GM18520 (cell line): ENCODE measurements around the gene DEF6.

Experiments used
- ATAC-seq: cut with Tn5 transposase; IDR thresholded peaks from one replicate; pipeline ENCODE4 v1.9.1; 2021; ENCODE audit not compliant: unreplicated experiment

DEF6 gene

DNA sequence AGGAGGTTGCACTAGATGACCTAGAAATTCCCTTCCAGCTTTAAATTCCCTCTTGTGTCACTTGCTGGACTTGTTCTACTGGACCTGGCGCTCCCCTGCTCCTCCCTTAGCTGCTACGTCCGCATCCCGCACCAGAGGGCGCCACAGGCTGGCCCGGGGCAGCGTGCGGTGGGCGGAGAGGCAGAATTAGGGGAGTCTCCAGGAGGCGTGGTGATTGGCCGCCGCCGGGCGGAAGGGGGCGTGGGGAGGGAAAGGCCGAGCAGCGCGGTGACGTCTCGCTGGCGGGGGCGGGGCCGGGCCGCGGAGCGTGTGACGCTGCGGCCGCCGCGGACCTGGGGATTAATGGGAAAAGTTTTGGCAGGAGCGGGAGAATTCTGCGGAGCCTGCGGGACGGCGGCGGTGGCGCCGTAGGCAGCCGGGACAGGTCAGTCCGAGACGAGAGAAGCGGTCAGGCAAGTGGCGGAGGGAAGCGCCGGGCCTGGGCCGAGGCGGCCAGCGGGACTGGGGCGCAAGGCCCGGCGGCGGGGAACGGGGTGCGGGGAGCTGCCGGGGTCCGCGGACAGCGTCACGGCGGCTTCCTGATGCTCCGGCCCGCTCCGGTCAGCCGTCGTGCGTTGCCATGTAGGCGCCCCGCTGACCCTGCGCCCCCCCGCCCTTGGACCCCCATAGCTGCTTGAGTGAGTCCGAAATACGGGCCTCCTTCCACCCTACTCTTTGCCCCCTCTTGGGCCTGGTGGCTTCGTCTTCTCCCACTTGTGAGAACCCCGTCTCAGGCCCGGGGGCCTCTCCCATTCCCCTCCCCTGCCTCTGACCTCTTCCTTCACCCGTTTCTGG, 44.9 kb downstream of the DEF6 start, which contains the start of gene PPARD:
Gene PPARD (plus strand): TSS at position 301 of the 834 bp plus-strand sequence. CDS start 68,530 bp downstream, outside the sequence.
- ATAC-seq: peak; percentile 92

DNA sequence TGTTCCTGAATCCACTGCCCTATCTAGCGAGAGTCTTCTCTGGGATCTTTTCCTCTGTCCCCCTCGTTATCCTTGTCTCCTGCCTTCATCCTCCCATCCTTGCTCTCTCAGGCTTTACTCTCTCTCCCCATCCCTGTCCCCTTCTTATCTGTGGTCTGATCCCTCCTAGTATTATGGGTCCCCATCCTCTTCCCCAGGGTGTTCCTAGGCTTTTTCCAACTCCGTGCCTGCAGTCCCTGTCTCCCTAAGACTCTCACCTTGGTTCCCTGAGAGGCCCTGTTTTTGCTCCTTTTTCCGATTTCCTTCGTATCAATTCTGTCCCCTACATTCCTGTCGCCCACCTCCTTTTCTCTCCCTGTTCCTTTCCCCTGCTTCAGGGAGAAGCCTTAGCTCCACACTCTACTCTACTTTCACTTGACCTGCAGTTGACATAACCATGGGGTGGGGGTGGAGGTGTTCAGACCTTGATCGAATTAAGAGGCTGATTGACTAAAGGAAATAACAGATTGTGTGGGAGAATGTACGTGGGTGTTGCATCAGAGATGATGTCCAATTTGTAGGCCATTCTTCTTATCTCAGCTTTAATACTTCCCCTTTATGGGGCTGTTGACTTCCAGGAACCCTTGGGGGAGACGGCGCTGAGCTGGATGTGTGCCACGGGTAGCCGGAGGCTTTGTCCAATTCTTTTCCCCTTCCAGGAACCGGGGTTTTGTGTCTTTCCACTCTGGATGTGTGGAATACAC, 45.6 kb downstream of the DEF6 start:
- ATAC-seq: no peak

DNA sequence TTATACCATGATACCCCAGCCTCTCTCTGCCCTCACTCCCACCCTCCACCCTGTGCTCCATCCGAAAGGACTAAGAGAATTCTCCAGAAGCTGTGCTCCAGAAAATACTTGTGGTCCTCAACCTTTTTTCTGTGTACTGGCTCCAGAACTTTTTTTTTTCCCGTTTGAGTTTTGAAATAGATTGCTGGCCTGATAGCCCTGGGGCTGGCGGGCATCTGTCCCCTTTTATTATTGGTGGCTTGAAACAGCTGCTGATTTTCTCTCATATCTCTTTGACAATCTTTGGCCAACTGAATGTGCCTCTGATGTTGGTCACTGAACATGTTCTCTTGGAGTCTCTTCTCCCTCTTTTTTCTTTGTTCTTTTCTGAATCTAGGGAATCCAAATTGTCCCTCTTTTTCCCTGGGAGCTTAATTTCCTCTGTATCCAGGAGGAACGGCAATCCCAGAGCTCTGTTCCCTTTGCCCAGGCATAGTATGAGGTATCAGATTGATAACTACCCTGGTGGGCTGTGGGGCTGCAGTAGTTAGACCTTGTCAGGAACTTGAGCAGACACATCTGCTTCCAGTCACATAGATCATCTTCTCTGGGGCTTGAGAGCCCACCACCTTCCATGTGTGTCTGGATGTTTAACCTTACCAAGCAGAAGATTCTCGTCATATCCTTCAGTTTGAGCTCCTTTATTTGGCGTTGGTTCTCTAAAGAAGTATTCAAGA, 46.4 kb downstream of the DEF6 start:
- ATAC-seq: no peak

DNA sequence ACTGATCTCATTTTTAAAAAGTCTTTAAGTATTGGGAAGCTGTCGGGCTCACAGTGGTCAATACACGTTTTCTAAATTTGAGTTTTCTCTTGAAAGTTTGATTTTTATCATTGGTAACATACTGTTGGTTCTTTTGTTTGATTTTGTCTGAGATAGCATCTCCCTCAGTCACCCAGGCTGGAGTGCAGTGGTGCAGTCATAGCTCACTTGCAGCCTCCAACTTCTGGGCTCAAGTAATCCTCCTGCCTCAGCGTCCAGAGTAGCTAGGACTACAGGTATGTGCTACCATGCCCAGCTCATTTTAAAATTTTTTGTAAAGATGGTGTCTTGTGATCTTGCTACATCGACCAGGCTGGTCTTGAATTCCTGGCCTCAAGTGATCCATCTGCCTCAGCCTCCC, 53.8 kb downstream of the DEF6 start:
- ATAC-seq: no peak

DNA sequence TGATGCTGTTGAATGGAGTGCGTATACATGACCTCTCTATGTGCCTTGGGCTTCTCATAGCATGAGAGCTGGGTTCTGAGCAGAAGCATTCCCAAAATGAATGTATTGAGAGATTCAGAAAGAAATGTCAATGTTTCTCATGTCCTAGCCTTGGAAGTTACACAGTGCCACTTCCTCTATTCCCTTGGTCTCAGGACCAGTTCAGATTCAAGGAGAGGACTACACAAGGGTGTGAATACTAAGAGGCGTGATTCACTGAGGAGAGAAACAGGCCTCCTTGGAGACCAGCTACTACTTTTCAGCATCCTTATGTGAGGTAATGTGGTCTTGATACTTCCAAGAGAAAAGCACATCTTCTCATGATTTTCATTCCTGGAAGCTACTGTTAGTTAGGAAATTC, 55.1 kb downstream of the DEF6 start:
- no peak for ATAC-seq

DNA sequence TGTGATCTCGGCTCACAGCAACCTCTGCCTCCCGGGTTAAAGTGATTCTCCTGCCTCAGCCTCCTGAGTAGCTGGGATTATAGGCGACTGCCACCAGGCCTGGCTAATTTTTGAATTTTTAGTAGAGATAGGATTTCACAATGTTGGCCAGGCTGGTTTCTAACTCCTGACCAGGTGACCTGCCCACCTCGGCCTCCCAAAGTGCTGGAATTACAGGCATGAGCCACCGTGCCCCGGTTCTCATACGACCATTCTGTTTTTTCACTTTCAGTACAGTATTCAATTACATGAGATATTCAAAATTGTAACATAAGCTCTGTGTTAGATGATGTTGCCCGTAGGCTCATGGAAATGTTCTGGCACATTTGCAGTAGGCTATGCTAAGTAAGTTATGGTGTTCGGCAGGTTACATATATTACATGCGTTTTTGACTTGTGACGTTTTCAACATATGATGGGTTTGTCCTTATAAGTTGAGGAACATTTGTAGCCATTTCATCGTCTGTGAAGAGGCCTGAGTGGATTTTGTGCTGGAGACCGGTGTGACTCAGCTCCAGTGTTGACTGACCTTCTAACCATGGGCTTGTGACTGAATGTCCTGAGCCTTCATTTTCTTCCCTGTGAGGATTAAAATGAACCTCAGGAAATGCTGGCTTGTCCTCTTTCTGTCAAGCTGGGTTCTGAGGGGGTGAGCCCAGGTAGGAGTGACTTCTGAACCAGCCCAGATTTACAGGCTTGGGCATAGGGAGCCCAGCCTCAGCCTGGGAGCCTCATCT, 56.9 kb downstream of the DEF6 start:
- ATAC-seq: no peak

DNA sequence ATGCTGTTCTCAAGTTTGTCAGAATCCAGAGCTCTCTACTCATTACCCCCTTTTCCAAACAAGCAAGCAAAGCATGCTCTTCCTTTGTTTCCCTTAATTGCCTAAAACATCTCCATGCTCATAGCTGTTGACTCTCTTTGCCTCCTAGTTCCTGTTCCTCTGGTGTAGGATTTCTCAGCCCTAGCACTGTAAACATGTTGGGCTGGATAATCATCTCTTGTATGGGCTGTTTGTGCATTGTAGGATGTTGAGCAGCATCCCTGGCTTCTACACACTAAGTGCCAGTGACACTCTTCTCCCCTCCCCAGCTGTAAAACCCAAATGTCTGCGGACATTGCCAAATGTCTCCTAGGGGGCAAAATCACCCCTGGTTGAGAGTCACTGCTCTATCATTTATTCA, 58.8 kb downstream of the DEF6 start:
- no peak for ATAC-seq

DNA sequence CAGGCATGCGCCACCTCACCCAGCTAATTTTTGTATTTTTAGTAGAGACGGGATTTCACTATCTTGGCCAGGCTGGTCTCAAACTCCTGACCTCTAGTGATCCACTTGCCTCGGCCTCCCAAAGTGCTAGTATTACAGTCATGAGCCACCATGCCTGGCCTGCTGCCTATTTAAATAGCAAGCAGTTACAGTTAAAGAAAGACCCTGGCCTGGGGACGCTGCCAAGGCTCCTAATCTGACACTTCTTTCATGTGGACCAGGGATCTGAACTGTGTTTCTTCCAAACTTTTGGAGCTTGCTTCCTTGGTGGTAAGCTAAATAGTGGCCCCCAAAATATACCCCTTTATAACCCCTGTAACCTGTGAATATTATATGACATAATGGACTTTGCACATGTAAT, 60.1 kb downstream of the DEF6 start:
- ATAC-seq: no peak

DNA sequence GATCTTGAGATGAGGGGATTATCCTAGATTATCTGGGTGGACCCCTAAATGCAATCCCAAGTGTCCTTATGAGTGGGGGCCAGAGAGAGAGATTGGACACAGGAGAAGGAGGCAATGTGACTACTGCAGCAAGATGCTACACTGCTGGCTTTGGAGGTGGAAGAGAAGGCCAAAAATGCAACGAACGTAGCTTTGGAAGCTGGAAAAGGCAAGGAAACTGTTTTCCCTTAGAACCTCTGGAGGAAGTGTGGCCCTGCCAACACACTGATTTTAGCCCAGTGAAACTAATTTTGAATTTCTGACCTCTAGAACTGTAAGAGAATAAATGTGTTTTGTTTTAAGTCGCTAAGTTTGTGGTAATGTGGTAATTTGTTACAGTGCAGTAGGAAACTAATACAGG, 60.5 kb downstream of the DEF6 start:
- ATAC-seq: no peak

DNA sequence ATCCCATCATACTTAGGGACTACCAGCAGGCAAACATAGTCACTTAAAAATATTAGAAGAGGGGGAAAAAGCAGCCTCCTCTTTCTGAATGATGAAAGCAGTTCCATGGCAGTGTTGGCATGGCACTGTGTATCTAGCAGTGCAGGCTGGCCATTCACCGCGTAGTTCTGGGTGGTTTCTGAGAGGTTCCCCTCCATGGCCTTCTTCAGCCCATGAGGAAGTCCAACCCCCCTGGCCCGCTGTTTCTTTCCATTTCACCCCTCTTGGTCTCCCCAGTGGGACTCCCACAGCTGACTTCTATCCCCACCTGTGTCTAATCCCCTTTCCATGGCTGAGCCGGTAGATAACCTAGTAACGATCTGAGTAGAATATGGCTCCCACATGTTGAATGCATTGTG, 61.7 kb downstream of the DEF6 start:
- ATAC-seq: no peak

DNA sequence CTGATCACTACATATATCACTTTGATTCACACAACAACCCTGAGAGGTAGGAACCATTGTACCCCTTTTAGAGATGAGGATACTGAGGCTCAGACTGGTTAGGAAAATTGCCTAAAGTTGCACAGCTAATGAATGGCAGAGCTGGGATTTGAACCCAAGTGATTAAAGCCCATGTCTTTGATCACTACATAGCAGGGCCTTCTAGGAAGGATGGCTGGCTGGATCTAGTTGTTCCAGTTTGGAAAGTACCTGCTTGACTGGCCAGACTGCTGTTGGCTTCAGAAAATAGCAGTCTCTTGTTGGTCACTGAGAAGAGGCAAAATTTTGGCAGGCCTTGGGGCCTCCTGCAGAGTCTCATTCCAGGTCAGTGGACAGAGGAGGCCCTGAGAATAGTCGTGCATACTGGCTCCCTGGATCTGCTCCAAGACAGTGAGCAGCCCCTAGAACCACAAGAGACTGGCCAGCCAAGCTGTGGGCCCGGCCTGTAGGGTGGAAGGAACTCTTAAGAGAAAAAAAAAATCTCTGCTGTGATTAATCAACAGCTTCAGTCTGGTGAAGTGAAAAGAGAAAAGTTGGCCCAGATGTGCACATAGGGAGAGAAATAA, 62.2 kb downstream of the DEF6 start:
- ATAC-seq: no peak

DNA sequence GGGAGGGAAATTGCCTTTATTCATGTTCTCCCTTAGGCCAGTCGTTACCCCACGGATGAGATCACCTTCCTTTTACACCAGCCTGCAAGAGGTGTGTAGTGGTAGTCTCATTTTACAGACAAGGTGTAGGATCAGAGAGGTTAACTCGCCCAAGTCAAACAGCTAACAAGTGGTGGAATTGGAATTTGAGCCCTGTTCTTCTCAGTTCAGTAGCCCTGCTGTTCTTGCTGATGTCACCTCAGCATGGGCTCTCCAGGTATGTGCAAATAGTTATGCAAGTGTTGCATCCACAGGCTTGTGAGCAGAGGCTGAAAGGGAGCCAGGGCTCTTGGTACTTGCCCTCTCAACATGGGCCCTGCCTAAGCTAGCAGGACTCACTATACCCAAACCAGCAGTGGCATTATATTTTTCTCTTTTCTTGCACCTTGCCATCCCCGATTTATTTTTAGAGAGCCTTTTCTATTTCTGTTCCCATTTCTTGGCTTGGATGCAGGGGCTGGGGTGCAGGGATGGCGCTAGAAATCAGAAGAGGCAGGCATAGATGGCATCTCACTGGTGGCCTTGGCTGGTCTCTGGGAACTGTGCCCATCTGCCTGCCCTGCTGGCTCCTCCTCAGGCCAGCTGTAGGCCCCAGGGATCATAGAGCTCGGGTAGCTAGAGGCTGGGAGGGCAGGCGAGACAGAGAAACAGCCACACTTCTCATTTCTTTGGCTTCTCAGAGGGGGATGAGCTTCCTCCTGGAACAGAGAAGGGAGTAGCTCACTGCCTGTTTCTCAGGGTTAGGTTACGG, 62.9 kb downstream of the DEF6 start:
- no peak for ATAC-seq

DNA sequence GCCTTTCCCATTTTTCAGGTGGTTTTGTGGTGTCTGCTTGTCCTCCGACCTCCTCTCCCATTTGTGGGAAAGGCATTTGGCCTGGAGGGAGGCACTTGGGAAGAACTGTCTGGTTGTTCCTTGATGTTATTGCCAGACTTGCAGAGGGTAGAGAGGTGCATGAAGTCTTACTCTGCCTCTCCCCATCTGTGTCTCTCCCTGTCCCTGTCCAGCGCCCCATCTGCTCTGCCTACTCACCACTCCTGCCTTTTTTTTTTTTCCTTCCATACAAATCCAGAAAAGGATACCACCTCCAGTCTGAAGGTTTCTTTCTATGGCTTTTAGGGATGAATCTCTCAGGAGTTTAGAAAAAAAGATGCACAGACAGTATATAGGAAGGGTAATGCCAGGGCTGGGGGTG, 64.6 kb downstream of the DEF6 start:
- no peak for ATAC-seq

DNA sequence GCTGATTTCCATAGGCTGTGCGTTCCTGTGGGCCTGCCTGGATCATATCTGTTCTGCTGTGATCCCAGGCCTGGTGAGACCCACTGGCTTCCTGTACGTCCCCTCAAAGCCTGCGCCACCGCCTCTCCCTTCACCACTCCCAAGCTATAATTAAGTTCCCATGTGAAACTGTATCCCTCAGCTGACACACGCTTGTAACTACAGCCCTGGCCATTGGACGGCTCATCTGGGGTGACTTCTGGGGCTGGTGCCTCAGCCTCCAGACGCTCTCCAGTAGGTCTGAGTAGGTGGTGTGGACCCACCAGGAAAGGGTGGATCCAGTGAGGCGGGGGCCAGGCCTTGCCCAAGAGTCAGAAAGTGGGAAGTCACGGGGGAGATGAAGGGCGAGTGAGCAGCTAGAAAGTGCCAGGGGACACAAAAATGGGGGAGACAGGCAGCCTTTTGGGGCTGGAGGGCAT, 65.7 kb downstream of the DEF6 start:
- no peak for ATAC-seq

DNA sequence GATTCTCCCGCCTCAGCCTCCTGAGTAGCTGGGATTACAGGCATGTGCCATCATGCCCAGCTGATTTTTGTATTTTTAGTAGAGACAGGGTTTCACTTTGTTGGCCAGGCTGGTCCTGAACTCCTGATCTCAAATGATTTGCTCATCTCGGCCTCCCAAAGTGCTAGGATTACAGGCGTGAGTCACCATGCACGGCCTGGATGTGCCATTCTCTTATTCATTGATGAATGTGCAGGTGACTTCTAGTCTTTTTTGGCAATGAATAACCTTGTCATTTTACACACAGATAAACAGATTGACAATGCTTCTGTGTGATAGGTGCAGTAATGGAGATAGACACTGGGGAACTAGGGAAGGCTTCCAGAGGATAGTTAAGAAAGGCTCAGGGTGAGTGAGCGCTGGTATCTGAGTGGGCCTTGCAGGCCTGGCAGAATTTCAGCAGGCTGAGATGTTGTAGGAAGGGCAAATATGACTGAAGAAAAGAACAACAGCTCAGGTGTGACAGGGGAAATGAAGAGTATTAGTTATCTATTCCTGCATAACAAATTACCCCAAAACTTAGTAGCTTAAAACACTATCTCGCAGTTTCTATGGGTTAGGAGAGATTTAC, 68.1 kb downstream of the DEF6 start:
- ATAC-seq: no peak

DNA sequence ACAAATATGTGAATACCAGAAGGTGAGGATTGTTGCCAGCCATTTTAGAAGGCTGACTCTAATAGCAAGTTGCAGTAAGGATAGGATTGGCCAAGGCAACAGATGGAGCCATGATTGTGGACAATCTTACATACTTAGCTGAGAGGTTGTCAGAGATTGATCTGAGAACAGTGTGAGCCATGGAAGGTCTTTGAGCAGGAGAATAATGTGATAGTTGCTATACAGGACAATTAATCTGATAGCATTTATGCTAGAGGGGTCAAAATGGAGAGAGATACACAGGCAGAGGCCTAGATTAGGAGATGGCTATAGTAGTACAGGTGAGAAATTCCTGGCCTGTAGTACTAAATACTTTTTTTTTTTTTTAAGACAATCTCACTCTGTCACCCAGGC, 68.6 kb downstream of the DEF6 start:
- no peak for ATAC-seq

DNA sequence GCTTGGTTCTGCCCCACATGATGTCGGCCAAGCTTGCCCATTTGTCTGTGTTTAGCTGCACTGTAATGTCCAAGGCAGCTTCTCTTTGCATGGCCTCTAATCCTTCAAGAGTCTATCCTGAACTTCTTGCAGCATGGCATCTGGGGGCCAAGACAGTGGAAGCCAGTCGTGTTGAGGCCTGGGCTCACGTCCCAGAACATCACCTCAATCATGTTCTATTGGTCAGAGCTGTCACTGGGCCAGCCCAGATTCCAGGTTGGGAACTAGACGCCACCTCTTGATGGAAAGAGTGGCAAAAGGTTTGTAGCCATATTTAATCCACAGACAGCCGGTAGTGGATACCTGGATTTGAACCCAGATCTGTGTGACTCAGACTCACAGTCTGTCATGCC, 70.0 kb downstream of the DEF6 start:
- no peak for ATAC-seq

DNA sequence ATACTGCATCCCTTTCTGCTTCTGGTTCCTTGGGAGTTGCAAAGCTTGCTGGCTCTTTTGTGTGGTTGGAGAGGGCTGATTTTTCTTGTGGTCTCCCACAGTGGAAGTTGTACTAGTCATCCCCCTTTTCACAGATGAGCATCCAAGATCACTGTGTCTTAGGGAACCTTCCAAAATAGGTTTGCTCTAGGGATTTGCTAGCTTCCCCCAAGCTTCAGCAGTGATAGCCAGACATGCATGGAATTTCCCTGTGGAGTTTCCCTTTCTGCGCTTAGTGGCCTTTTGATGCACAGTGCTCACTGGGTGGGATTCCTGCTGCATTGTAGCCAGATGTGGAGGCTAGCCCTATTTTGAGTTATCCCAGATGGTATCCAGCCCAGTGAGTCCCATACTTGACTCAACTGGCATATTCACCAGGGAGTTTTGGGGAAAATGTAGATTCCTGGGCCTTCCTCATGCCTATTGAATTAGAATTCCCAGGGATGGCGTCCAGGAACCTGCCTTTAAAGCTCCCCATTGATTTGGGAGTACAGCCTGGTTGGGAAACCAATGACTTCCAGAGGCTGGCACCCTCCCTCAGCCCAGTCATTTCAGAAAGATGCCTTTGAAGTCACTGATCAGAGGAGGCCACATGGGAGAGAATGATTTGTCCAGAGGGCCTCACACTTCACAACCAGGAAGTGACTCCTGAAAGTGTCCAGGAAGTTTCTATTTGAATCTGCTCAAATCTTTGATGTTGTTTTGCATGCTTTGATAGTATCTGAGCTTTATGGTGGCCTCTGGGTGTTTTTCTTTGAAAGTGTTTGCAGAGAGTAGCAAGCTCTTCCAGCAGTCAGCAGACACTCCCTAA, 70.6 kb downstream of the DEF6 start:
- no peak for ATAC-seq
